Upper lobe of right lung (tissue), 1 donor: Measurements from ENCODE around the gene GCNT1. TPM values are rescaled to one million over a fixed set of nuclear protein-coding genes. Genes with fewer than 3 reads are reported as not detected.

Experiments used
- ATAC-seq: fragments of 200-7000 bp; cut with Tn5 transposase; one replicate; pipeline ENCODE4 v1.9.1; 2020; ENCODE audit warnings: mild to moderate bottlenecking, moderate library complexity
- DNase-seq: peaks from one replicate; pipeline ENCODE4 v3.0.0-alpha.2; 2020
- H3K27ac ChIP-seq: fragments of 200-600 bp; one replicate; pipeline ENCODE4 v1.8.0; 2022
- H3K27me3 ChIP-seq: fragments of 200-600 bp; one replicate; pipeline ENCODE4 v1.8.0; 2022; ENCODE audit warnings: mild to moderate bottlenecking
- H3K36me3 ChIP-seq: fragments of 200-600 bp; one replicate; pipeline ENCODE4 v1.8.0; 2022
- H3K4me1 ChIP-seq: fragments of 200-600 bp; one replicate; pipeline ENCODE4 v1.8.0; 2022
- H3K4me3 ChIP-seq: fragments of 200-600 bp; one replicate; pipeline ENCODE4 v1.8.0; 2022; ENCODE audit warnings: mild to moderate bottlenecking
- H3K9me3 ChIP-seq: fragments of 200-600 bp; one replicate; pipeline ENCODE4 v1.8.0; 2022
- CTCF ChIP-seq: fragments of 200-600 bp; IDR thresholded peaks from one replicate; pipeline ENCODE4 v1.8.0; 2022; ENCODE audit warnings: antibody characterized with exemption
- intact Hi-C: fragments of 100-400 bp; cut with DNase I; formaldehyde crosslinking; loops from one replicate; pipeline ENCODE4 v1.11.0; 2022
- total RNA-seq: library from RNA; stranded (reverse); fragmentation: NEBNext Ultra II Directional; extraction: Animal tissue kit (Norgen Biotek cat#: 25700); gene quantifications from one replicate; pipeline ENCODE4 v1.2.1, GENCODE V29; 2021
- donor health status: DM: no; HTN: yes; CAD: no; lungs with severe emphysema.

The GCNT1 gene
- total RNA-seq, 1 donor from 2014 or later = 8.5 TPM

GRCh38 chr9:76510446-76510845 lies 51.5 kb downstream of the GCNT1 start:
- DNase-seq (no peak), ATAC-seq (no peak)
- H3K36me3 ChIP-seq = no peaks in the 10 kb centered on the region
- no peaks in the 10 kb centered on the region for H3K27me3 ChIP-seq
- intact Hi-C loops = no loop called here
- H3K4me1 ChIP-seq = no peaks in the 10 kb centered on the region
- H3K4me3 ChIP-seq = no peak overlapping the region
- H3K27ac ChIP-seq = no peak overlapping the region
- no peaks in the 10 kb centered on the region for H3K9me3 ChIP-seq
- no peak for TF ChIP-seq CTCF

- ATAC-seq (no peak), DNase-seq (no peak)
- H3K27ac ChIP-seq = no peak overlapping the region
- H3K9me3 ChIP-seq = no peaks in the 10 kb centered on the region
- no peak for TF ChIP-seq CTCF
- H3K36me3 ChIP-seq = no peaks in the 10 kb centered on the region
- intact Hi-C loops = no loop called here
- no peaks in the 10 kb centered on the region for H3K4me1 ChIP-seq
- H3K4me3 ChIP-seq = no peak overlapping the region
- H3K27me3 ChIP-seq = no peaks in the 10 kb centered on the region
Measured at GRCh38 chr9:76512826-76513225, 53.8 kb downstream of the GCNT1 start.

GRCh38 chr9:76516350-76516749 lies 57.4 kb downstream of the GCNT1 start:
- intact Hi-C loops = no loop called here

GRCh38 chr9:76516871-76517270 lies 57.9 kb downstream of the GCNT1 start:
- no peak overlapping the region for H3K27ac ChIP-seq
- intact Hi-C loops = no loop called here
- H3K27me3 ChIP-seq = no peaks in the 10 kb centered on the region
- H3K36me3 ChIP-seq = no peaks in the 10 kb centered on the region
- H3K4me3 ChIP-seq = no peak overlapping the region
- no peaks in the 10 kb centered on the region for H3K9me3 ChIP-seq
- H3K4me1 ChIP-seq = no peaks in the 10 kb centered on the region
- no peak for ATAC-seq
- no peak for DNase-seq
- TF ChIP-seq CTCF = no peak

More at GRCh38 chr9:76516350-76516749, 57.4 kb downstream of the GCNT1 start:
- Histone ChIP-seq H3K4me3 (no peak overlapping the region), H3K4me1 (no peaks in the 10 kb centered on the region), H3K9me3 (no peaks in the 10 kb centered on the region), H3K27me3 (no peaks in the 10 kb centered on the region), H3K27ac (no peak overlapping the region), H3K36me3 (no peaks in the 10 kb centered on the region)
- no peak for TF ChIP-seq CTCF
- ATAC-seq (no peak), DNase-seq (no peak)

GRCh38 chr9:76519075-76519835 lies 60.3 kb downstream of the GCNT1 start:
- no peak overlapping the region for H3K27ac ChIP-seq
- no peak for TF ChIP-seq CTCF
- no peaks in the 10 kb centered on the region for H3K9me3 ChIP-seq
- no peaks in the 10 kb centered on the region for H3K4me1 ChIP-seq
- no peaks in the 10 kb centered on the region for H3K27me3 ChIP-seq
- no peak for DNase-seq
- no peak for ATAC-seq
- intact Hi-C loops = no loop called here
- no peaks in the 10 kb centered on the region for H3K36me3 ChIP-seq
- no peak overlapping the region for H3K4me3 ChIP-seq
